ENCODE results near the gene FLVCR2. TPM values are rescaled to one million over a fixed set of nuclear protein-coding genes. Genes with fewer than 3 reads are reported as not detected.

FLVCR2 gene
- total RNA-seq, 2 donors from 2014 or later, result 6.2 to 8.9 TPM

- peaks cover 10% of the 10 kb centered on the region for H3K9me3 ChIP-seq (ENCODE audit: control insufficient read depth, low read length)
- no peaks in the 10 kb centered on the region for H3K4me1 ChIP-seq (ENCODE audit: control insufficient read depth, insufficient read depth, low read length)
- no peaks in the 10 kb centered on the region for H3K4me1 Mint-ChIP-seq
- H3K4me3 Mint-ChIP-seq, result no peak overlapping the region
- H3K27ac Mint-ChIP-seq, result no peak overlapping the region
- no peaks in the 10 kb centered on the region for H3K36me3 ChIP-seq (ENCODE audit: control insufficient read depth, insufficient read depth, low read length)
- H3K9me3 Mint-ChIP-seq, result peaks cover 8% of the 10 kb centered on the region
- H3K4me3 ChIP-seq (ENCODE audit: low read length), result no peak overlapping the region
- no peak for TF ChIP-seq CTCF (conservative IDR thresholded peaks at IDR 0.05)
- 88 to 90% methylated on average over 4 to 6 of the region's 6 CpGs for WGBS, 2 experiments (ENCODE audit: insufficient coverage in 1 of 2, insufficient read length in 1 of 2)
- DNase-seq, result no peak
- H3K27me3 Mint-ChIP-seq (ENCODE audit: insufficient read depth), result peaks cover 19% of the 10 kb centered on the region
- H3K36me3 Mint-ChIP-seq (ENCODE audit: low read depth), result no peaks in the 10 kb centered on the region
- H3K27ac ChIP-seq (ENCODE audit: low read depth, low read length), result no peak overlapping the region
- H3K9ac ChIP-seq (ENCODE audit: extremely low read depth, low read length, poor library complexity, severe bottlenecking), result no peak overlapping the region
- no peaks in the 10 kb centered on the region for H3K27me3 ChIP-seq (ENCODE audit: control insufficient read depth, insufficient read depth, low read length, poor library complexity, severe bottlenecking)
These were observed 19.4 kb upstream of the FLVCR2 start for GRCh38 chr14:75559045-75559444.

- H3K4me3 ChIP-seq (ENCODE audit: low read length), result no peak overlapping the region
- H3K4me1 Mint-ChIP-seq, result no peaks in the 10 kb centered on the region
- H3K36me3 Mint-ChIP-seq (ENCODE audit: low read depth), result no peaks in the 10 kb centered on the region
- no peak overlapping the region for H3K27ac Mint-ChIP-seq
- DNase-seq, result no peak
- peaks cover 10% of the 10 kb centered on the region for H3K9me3 ChIP-seq (ENCODE audit: control insufficient read depth, low read length)
- H3K4me3 Mint-ChIP-seq, result no peak overlapping the region
- H3K9ac ChIP-seq (ENCODE audit: extremely low read depth, low read length, poor library complexity, severe bottlenecking), result no peak overlapping the region
- H3K27me3 ChIP-seq (ENCODE audit: control insufficient read depth, insufficient read depth, low read length, poor library complexity, severe bottlenecking), result no peaks in the 10 kb centered on the region
- no peak overlapping the region for H3K27ac ChIP-seq (ENCODE audit: low read depth, low read length)
- H3K9me3 Mint-ChIP-seq, result peaks cover 8% of the 10 kb centered on the region
- no peaks in the 10 kb centered on the region for H3K36me3 ChIP-seq (ENCODE audit: control insufficient read depth, insufficient read depth, low read length)
- no peak for TF ChIP-seq CTCF (conservative IDR thresholded peaks at IDR 0.05)
- peaks cover 19% of the 10 kb centered on the region for H3K27me3 Mint-ChIP-seq (ENCODE audit: insufficient read depth)
- H3K4me1 ChIP-seq (ENCODE audit: control insufficient read depth, insufficient read depth, low read length), result no peaks in the 10 kb centered on the region
- 91 to 95% methylated on average over 5 to 6 of the region's 6 CpGs for WGBS, 2 experiments (ENCODE audit: insufficient coverage in 1 of 2, insufficient read length in 1 of 2)
These were observed 18.8 kb upstream of the FLVCR2 start for GRCh38 chr14:75559451-75560222.

GRCh38 chr14:75561013-75561432, 17.4 kb upstream of the FLVCR2 start:
- H3K9ac ChIP-seq (ENCODE audit: extremely low read depth, low read length, poor library complexity, severe bottlenecking), result no peak overlapping the region
- H3K4me1 ChIP-seq (ENCODE audit: control insufficient read depth, insufficient read depth, low read length), result no peaks in the 10 kb centered on the region
- no peaks in the 10 kb centered on the region for H3K27me3 ChIP-seq (ENCODE audit: control insufficient read depth, insufficient read depth, low read length, poor library complexity, severe bottlenecking)
- WGBS, 2 experiments (ENCODE audit: insufficient coverage in 1 of 2, insufficient read length in 1 of 2), result 0 to 6% methylated on average over 1 to 6 of the region's 6 CpGs
- DNase-seq, result peak; percentile 95
- no peak overlapping the region for H3K4me3 ChIP-seq (ENCODE audit: low read length)
- H3K36me3 ChIP-seq (ENCODE audit: control insufficient read depth, insufficient read depth, low read length), result no peaks in the 10 kb centered on the region
- Mint-ChIP-seq H3K36me3 (ENCODE audit: low read depth) (no peaks in the 10 kb centered on the region), H3K27ac (no peak overlapping the region), H3K4me1 (no peaks in the 10 kb centered on the region), H3K27me3 (ENCODE audit: insufficient read depth) (peaks cover 19% of the 10 kb centered on the region), H3K4me3 (no peak overlapping the region), H3K9me3 (peaks cover 8% of the 10 kb centered on the region)
- peak; percentile 93 for TF ChIP-seq CTCF (conservative IDR thresholded peaks at IDR 0.05)
- H3K9me3 ChIP-seq (ENCODE audit: control insufficient read depth, low read length), result peaks cover 10% of the 10 kb centered on the region
- H3K27ac ChIP-seq (ENCODE audit: low read depth, low read length), result no peak overlapping the region

All from endodermal cell (in vitro differentiated cells).